GM19023 (cell line): ENCODE measurements around the gene ZNF391.
A peak's percentile ranks its signal among the peaks of the same experiment; 100 is the strongest.
"Not testable (repeated sequence)": the region's sequence is repeated elsewhere in the genome, so short reads cannot be mapped to it uniquely, and the experiment has no call there.

Source experiments
- ATAC-seq: cut with Tn5 transposase; IDR thresholded peaks from one replicate; pipeline ENCODE4 v1.9.1; 2021; ENCODE audit warnings: mild to moderate bottlenecking, moderate library complexity; ENCODE audit not compliant: unreplicated experiment

Gene ZNF391

GRCh38 chr6:27388293-27389197, at the start of gene ZNF391:
TSS of gene ZNF391 (plus strand) at chr6:27388759. CDS start at chr6:27400371, 11,612 bp downstream.
- peak; percentile 93 for ATAC-seq

- ATAC-seq: no peak
These were observed 35.7 kb upstream of the ZNF391 start for GRCh38 chr6:27352850-27353249.

- ATAC-seq: no peak
These were observed 29.8 kb upstream of the ZNF391 start for GRCh38 chr6:27358786-27359185.

- no peak for ATAC-seq
These were observed 29.3 kb upstream of the ZNF391 start for GRCh38 chr6:27359231-27359630.

- no peak for ATAC-seq
These were observed 20.4 kb upstream of the ZNF391 start for GRCh38 chr6:27368202-27368601.

GRCh38 chr6:27370391-27370790, 18.2 kb upstream of the ZNF391 start:
- no peak for ATAC-seq

GRCh38 chr6:27374824-27375612, 13.5 kb upstream of the ZNF391 start:
- ATAC-seq: no peak

GRCh38 chr6:27375613-27376079, 12.9 kb upstream of the ZNF391 start:
- no peak for ATAC-seq

GRCh38 chr6:27378406-27378805, 10.2 kb upstream of the ZNF391 start:
- not testable (repeated sequence) for ATAC-seq

GRCh38 chr6:27381001-27381400, 7.6 kb upstream of the ZNF391 start:
- not testable (repeated sequence) for ATAC-seq

- ATAC-seq: no peak
These were observed 5.5 kb upstream of the ZNF391 start for GRCh38 chr6:27383011-27383410.

- ATAC-seq: no peak
These were observed 5.1 kb upstream of the ZNF391 start for GRCh38 chr6:27383481-27383880.

- ATAC-seq: no peak
These were observed 4.1 kb downstream of the ZNF391 start for GRCh38 chr6:27392623-27393022.

GRCh38 chr6:27394073-27394472, 5.5 kb downstream of the ZNF391 start:
- no peak for ATAC-seq

GRCh38 chr6:27400877-27401642, 12.5 kb downstream of the ZNF391 start:
- no peak for ATAC-seq

- ATAC-seq: no peak
These were observed 17.5 kb downstream of the ZNF391 start for GRCh38 chr6:27406085-27406484.

- ATAC-seq: no peak
These were observed 18.7 kb downstream of the ZNF391 start for GRCh38 chr6:27407153-27407814.

- no peak for ATAC-seq
These were observed 25.7 kb downstream of the ZNF391 start for GRCh38 chr6:27414300-27414699.

GRCh38 chr6:27414996-27415395, 26.4 kb downstream of the ZNF391 start:
- no peak for ATAC-seq

- no peak for ATAC-seq
These were observed 27.3 kb downstream of the ZNF391 start for GRCh38 chr6:27415898-27416297.
